Activated T-cell treated with anti-CD3 and anti-CD28 coated beads for 4 hours (primary cell): ENCODE results near the gene TECTB.

ENCODE experiments used
- DNase-seq: peaks from one replicate; pipeline ENCODE4 v3.0.0-alpha.2; 2020

TECTB gene

DNA sequence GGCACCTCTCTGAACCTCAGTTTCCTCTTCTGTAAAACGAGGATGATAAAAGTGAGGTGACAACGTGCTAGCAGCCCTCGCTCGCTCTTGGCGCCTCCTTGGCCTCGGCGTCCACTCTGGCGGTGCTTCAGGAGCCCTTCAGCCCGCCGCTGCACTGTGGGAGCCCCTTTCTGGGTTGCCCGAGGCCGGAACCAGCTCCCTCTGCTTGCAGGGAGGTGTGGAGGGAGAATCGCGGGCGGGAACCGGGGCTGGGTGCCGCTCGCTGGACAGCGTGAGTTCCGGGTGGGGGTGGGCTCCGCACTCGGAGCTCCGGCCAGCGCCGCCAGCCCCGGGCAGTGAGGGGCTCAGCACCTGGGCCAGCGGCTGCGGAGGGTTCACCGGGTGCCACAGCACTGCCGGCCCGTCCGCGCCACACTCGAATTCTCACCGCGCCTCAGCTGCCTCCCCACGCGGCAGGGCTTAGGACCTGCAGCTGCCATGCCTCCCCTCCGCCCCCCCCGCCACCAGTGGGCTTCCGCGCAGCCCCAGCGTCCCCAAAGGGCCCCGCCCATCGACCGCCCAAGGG lies 66.4 kb downstream of the TECTB start:
- no peak for DNase-seq

DNA sequence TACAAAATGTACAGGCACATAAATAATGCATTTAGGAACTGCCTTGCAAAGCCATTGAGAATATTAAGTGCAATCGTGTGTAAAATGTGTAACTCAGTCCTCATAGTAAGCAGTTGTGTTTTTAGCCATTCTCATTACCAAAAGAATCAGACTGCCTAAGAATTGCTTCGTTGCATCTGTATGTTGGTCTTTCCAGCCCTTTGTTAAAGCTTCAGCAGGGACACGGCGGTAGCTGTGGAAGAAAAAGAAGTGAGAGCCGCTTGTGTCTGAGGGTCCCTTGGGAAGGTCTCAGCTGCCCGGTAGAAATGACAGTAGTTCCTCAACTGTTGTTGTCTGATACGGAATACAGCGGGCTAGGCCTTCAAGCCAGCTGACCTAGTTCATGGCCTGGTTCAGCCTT lies 67.9 kb downstream of the TECTB start:
- no peak for DNase-seq

DNA sequence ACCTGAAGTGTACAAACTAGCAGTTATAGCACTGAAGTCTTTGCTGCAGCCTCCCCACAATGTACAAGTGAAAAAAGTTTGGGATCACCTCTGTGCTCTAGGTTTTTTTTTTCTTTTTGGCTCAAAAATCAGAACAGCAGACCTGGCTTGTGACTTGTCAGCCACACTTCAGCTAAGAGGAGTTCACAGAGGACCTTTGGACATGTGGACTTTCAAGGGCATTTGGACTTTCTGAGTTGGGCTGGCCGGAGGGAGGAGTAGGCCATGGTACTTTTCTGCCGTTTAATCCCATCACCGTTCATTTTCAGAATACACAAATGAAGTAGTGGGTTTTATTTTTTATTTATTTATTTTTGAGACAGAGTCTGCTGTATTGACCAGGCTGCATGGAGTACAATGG lies 68.8 kb downstream of the TECTB start:
- DNase-seq: no peak

DNA sequence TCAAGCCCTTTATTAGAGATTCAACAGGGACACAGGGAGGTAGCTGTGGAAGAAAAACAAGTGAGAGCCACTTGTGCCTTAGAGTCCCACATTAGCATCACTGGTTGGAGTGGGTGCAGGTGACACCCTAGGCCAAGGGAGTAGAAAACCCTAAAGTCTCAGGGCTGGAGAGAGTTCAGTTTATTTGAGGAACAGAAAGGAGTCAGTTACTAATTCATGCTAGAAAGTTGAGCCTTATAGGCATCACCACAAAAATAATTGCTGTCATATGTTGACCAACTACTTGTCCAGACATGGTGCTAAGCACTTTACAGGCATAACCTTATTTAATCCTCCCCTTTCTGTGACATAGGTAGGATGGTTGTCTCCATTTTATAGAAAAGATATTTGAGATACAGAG lies 69.8 kb downstream of the TECTB start:
- no peak for DNase-seq
